ENCODE measurements around the gene ATP6V1E1. TPM values are rescaled to one million over a fixed set of nuclear protein-coding genes. Genes with fewer than 3 reads are reported as not detected.

ATP6V1E1 gene
- total and polyA plus RNA-seq, 9 of the 15 experiments (the other 6 are each of a cell fraction or from before 2014, with no cell fraction given), result 122 to 249 (median 179) TPM

DNA sequence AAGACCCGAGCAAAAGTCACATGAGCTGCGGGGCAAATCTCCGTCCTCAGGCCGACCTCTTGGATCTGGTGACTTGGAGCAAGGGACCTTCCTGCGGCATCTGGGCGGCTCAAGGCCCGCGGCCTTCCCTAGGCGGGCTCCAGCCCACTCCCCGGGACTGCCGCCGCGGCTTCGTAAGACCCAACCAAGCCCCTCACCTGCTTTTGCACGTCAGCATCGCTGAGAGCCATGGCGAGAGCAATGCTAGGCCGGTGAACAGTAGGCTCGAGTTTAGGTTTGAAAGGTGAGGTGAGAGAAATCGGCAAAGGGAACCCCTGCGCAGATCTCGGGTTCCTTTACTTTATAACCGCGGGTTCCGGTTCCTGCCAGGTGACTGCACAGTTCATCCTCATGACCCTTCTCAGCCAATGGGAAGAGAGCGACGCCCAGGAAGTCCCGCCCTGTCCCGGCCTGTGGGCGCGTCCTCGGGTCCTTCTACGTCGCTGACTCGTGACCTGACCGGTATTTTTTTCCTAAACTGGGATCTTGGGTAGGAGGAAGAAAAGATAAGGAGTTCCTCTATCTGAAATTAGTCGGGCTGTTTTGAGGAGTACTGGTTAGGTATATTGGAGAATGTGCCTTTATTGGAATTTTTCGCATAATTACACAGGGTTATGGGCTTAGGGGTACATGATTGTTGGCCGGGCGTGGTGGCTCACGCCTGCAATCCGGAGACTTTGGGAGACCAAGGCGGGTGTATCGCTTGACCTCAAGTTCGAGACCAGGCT is at the start of gene ATP6V1E1 (continued):
- TF ChIP-seq, protein P1, sequence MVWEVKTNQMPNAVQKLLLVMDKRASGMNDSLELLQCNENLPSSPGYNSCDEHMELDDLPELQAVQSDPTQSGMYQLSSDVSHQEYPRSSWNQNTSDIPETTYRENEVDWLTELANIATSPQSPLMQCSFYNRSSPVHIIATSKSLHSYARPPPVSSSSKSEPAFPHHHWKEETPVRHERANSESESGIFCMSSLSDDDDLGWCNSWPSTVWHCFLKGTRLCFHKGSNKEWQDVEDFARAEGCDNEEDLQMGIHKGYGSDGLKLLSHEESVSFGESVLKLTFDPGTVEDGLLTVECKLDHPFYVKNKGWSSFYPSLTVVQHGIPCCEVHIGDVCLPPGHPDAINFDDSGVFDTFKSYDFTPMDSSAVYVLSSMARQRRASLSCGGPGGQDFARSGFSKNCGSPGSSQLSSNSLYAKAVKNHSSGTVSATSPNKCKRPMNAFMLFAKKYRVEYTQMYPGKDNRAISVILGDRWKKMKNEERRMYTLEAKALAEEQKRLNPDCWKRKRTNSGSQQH (CRISPR knock-in tag; IDR thresholded peaks at IDR 0.05), result peak; percentile 70; the same call in 1 of the 2 replicates
- TF ChIP-seq EP300 (IDR thresholded peaks at IDR 0.05; ENCODE audit: low read length), result peak; percentile 73
- TF ChIP-seq ZNF79 (CRISPR knock-in tag; IDR thresholded peaks at IDR 0.05; ENCODE audit: low read depth), result no peak
- TF ChIP-seq THRAP3 (IDR thresholded peaks at IDR 0.05; ENCODE audit: borderline replicate concordance), result no peak
- no peak for TF ChIP-seq ZC3H4 (CRISPR knock-in tag; IDR thresholded peaks at IDR 0.05; ENCODE audit: borderline replicate concordance)
- no peak for TF ChIP-seq HSF4 (CRISPR knock-in tag; IDR thresholded peaks at IDR 0.05; ENCODE audit: borderline replicate concordance)
- peak; percentile 55; the same call in 1 of the 2 replicates for TF ChIP-seq KHSRP (IDR thresholded peaks at IDR 0.05)
- no peak for TF ChIP-seq CAMTA2 (CRISPR knock-in tag; conservative IDR thresholded peaks at IDR 0.05)
- TF ChIP-seq ZC3H11A (IDR thresholded peaks at IDR 0.05; ENCODE audit: low read depth, low read length), result 0 out of 2 replicates have a peak, but pooled peaks have one; percentile 76
- TF ChIP-seq KDM5B (IDR thresholded peaks at IDR 0.05; ENCODE audit: insufficient replicate concordance, low read depth, low read length), result peak; percentile 52
- TF ChIP-seq, protein P2, sequence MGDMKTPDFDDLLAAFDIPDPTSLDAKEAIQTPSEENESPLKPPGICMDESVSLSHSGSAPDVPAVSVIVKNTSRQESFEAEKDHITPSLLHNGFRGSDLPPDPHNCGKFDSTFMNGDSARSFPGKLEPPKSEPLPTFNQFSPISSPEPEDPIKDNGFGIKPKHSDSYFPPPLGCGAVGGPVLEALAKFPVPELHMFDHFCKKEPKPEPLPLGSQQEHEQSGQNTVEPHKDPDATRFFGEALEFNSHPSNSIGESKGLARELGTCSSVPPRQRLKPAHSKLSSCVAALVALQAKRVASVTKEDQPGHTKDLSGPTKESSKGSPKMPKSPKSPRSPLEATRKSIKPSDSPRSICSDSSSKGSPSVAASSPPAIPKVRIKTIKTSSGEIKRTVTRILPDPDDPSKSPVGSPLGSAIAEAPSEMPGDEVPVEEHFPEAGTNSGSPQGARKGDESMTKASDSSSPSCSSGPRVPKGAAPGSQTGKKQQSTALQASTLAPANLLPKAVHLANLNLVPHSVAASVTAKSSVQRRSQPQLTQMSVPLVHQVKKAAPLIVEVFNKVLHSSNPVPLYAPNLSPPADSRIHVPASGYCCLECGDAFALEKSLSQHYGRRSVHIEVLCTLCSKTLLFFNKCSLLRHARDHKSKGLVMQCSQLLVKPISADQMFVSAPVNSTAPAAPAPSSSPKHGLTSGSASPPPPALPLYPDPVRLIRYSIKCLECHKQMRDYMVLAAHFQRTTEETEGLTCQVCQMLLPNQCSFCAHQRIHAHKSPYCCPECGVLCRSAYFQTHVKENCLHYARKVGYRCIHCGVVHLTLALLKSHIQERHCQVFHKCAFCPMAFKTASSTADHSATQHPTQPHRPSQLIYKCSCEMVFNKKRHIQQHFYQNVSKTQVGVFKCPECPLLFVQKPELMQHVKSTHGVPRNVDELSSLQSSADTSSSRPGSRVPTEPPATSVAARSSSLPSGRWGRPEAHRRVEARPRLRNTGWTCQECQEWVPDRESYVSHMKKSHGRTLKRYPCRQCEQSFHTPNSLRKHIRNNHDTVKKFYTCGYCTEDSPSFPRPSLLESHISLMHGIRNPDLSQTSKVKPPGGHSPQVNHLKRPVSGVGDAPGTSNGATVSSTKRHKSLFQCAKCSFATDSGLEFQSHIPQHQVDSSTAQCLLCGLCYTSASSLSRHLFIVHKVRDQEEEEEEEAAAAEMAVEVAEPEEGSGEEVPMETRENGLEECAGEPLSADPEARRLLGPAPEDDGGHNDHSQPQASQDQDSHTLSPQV (IDR thresholded peaks at IDR 0.05), result no peak
- TF ChIP-seq HDGF (IDR thresholded peaks at IDR 0.05), result no peak
- no peak for TF ChIP-seq ETV6 (IDR thresholded peaks at IDR 0.05; ENCODE audit: borderline replicate concordance in 1 of 2, low read depth in 2 of 2, low read length in 1 of 2)
- TF ChIP-seq ETV6 (CRISPR knock-in tag; IDR thresholded peaks at IDR 0.05; ENCODE audit: borderline replicate concordance), result 0 out of 2 replicates have a peak, but pooled peaks have one; percentile 10
- TF ChIP-seq CBFB (CRISPR knock-in tag; IDR thresholded peaks at IDR 0.05), result no peak
- TF ChIP-seq, protein P3, sequence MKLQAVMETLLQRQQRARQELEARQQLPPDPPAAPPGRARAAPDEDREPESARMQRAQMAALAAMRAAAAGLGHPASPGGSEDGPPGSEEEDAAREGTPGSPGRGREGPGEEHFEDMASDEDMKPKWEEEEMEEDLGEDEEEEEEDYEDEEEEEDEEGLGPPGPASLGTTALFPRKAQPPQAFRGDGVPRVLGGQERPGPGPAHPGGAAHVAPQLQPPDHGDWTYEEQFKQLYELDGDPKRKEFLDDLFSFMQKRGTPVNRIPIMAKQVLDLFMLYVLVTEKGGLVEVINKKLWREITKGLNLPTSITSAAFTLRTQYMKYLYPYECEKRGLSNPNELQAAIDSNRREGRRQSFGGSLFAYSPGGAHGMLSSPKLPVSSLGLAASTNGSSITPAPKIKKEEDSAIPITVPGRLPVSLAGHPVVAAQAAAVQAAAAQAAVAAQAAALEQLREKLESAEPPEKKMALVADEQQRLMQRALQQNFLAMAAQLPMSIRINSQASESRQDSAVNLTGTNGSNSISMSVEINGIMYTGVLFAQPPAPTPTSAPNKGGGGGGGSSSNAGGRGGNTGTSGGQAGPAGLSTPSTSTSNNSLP (IDR thresholded peaks at IDR 0.05; ENCODE audit: borderline replicate concordance, low read depth, low read length), result no peak
- peak; percentile 83 for TF ChIP-seq CBFA2T2 (conservative IDR thresholded peaks at IDR 0.05)
- TF ChIP-seq FOXJ2 (tag; IDR thresholded peaks at IDR 0.05), result peak; percentile 38; the same call in 1 of the 2 replicates
- peak; percentile 28; the same call in 1 of the 2 replicates for TF ChIP-seq CHD2 (IDR thresholded peaks at IDR 0.05; ENCODE audit: low read depth, low read length)
- TF ChIP-seq, protein P4, sequence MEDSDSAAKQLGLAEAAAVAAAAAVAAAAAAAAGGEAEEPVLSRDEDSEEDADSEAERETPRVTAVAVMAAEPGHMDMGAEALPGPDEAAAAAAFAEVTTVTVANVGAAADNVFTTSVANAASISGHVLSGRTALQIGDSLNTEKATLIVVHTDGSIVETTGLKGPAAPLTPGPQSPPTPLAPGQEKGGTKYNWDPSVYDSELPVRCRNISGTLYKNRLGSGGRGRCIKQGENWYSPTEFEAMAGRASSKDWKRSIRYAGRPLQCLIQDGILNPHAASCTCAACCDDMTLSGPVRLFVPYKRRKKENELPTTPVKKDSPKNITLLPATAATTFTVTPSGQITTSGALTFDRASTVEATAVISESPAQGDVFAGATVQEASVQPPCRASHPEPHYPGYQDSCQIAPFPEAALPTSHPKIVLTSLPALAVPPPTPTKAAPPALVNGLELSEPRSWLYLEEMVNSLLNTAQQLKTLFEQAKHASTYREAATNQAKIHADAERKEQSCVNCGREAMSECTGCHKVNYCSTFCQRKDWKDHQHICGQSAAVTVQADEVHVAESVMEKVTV (CRISPR knock-in tag; IDR thresholded peaks at IDR 0.05), result no peak
